Measurements from ENCODE around the gene HS3ST5.

DNA sequence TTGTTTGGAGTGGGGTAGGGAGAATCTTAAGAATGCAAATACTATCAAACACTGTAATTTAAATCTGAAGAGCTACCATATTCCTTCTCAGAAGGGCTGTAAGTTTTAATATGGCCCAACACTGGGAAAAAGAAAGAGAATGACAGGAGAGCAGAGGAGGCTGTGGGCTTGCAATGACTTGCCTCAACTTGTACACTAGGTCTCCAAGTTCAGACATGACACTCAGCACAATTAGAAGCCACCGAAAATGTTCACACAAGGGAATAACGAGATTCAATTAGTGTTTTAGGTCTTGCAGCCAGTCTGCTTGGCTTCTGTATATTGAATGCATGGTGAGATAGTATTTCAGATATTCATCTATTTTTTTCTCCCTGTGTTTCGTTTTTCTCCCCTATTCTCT lies 89.4 kb downstream of the HS3ST5 start:
- TF ChIP-seq POLR2A (IDR thresholded peaks at IDR 0.05) = no peak
- no peak for TF ChIP-seq CTCF (IDR thresholded peaks at IDR 0.05)
